HEK293T (cell line): ENCODE results near the gene SYTL1.
A peak's percentile ranks its signal among the peaks of the same experiment; 100 is the strongest.

Experiments used
- CTCF ChIA-PET: fragments of 350-600 bp; formaldehyde crosslinking; extraction: SDS; loops from one replicate; lab custom pipeline; 2021; ENCODE audit warnings: antibody characterized with exemption, inconsistent platforms; lab: Yijun Ruan, JAX
- POLR2A ChIA-PET: fragments of 350-600 bp; formaldehyde crosslinking; extraction: SDS; loops from one replicate; lab custom pipeline; 2020; ENCODE audit warnings: antibody characterized with exemption, inconsistent platforms; lab: Yijun Ruan, JAX
- DNase-seq: peaks from one replicate; pipeline ENCODE4 v3.0.0; 2012; ENCODE audit warnings: mixed read lengths; ENCODE audit errors: extremely low spot score
- ARNT ChIP-seq: fragments of 450-650 bp; IDR thresholded peaks from 2 replicates; pipeline ENCODE4 v1.6.1; 2017; ENCODE audit warnings: mild to moderate bottlenecking
- BHLHE40 ChIP-seq: fragments of 450-650 bp; IDR thresholded peaks from 2 replicates; pipeline ENCODE4 v1.6.1; 2016; ENCODE audit warnings: mild to moderate bottlenecking, moderate library complexity, borderline replicate concordance
- CTBP1 ChIP-seq: fragments of 450-650 bp; IDR thresholded peaks from 2 replicates; pipeline ENCODE4 v1.6.1; 2016; ENCODE audit warnings: borderline replicate concordance
- ELF4 ChIP-seq: fragments of 450-650 bp; IDR thresholded peaks from 2 replicates; pipeline ENCODE4 v1.6.1; 2017; ENCODE audit warnings: antibody characterized with exemption
- FOXA1 ChIP-seq: fragments of 450-650 bp; IDR thresholded peaks from 2 replicates; pipeline ENCODE4 v1.6.1; 2016; ENCODE audit warnings: mild to moderate bottlenecking
- FOXK2 ChIP-seq: fragments of 450-650 bp; IDR thresholded peaks from 2 replicates; pipeline ENCODE4 v1.6.1; 2016; ENCODE audit warnings: mild to moderate bottlenecking
- FOXM1 ChIP-seq: fragments of 450-650 bp; IDR thresholded peaks from 2 replicates; pipeline ENCODE4 v1.6.1; 2017; ENCODE audit warnings: mild to moderate bottlenecking, borderline replicate concordance
- HDGF ChIP-seq: fragments of 450-650 bp; IDR thresholded peaks from 2 replicates; pipeline ENCODE4 v1.6.1; 2017; ENCODE audit warnings: antibody characterized with exemption, borderline replicate concordance
- L3MBTL2 ChIP-seq: fragments of 450-650 bp; conservative IDR thresholded peaks from 2 replicates; pipeline ENCODE4 v1.6.1; 2016; ENCODE audit warnings: mild to moderate bottlenecking
- LEF1 ChIP-seq: fragments of 450-650 bp; IDR thresholded peaks from 2 replicates; pipeline ENCODE4 v1.6.1; 2017; ENCODE audit warnings: mild to moderate bottlenecking, borderline replicate concordance
- NFRKB ChIP-seq: fragments of 450-650 bp; IDR thresholded peaks from 2 replicates; pipeline ENCODE4 v1.6.1; 2016; ENCODE audit warnings: mild to moderate bottlenecking, moderate library complexity
- PKNOX1 ChIP-seq: fragments of 450-650 bp; IDR thresholded peaks from 2 replicates; pipeline ENCODE4 v1.6.1; 2016
- SP1 ChIP-seq: fragments of 450-650 bp; IDR thresholded peaks from 2 replicates; pipeline ENCODE4 v1.6.1; 2017
- SUZ12 ChIP-seq: fragments of 450-650 bp; IDR thresholded peaks from 2 replicates; pipeline ENCODE4 v1.6.1; 2016; ENCODE audit warnings: mild to moderate bottlenecking
- TARDBP ChIP-seq: fragments of 450-650 bp; IDR thresholded peaks from 2 replicates; pipeline ENCODE4 v1.6.1; 2016
- ZNF384 ChIP-seq: fragments of 450-650 bp; IDR thresholded peaks from 2 replicates; pipeline ENCODE4 v1.6.1; 2016

Gene SYTL1

GRCh38 chr1:27346991-27347624, 5.3 kb downstream of the SYTL1 start:
- ChIA-PET POLR2A (interaction anchor here (1.8 kb wide), 1 partner anchor 19 kb away, joined by 8 read pairs; the partner anchor contains the start of gene MAP3K6), CTCF (interaction anchor here (1.0 to 1.4 kb wide), 2 partner anchors 10 to 14 kb away, joined by 4 read pairs; no protein-coding TSS in a partner anchor)
- DNase-seq, result no peak
- no peak for TF ChIP-seq TARDBP

GRCh38 chr1:27348861-27349783, 7.3 kb downstream of the SYTL1 start:
- DNase-seq, result peak; percentile 77
- ChIA-PET CTCF (interaction anchor here (1.3 kb wide), 1 partner anchor 9 kb away, joined by 3 read pairs; no protein-coding TSS in a partner anchor), POLR2A (interaction anchor here (3.8 kb wide), 1 partner anchor 16 kb away, joined by 26 read pairs; the partner anchor contains the start of gene MAP3K6)
- no peak for TF ChIP-seq HDGF
- no peak for TF ChIP-seq TARDBP
- peak; percentile 72 for TF ChIP-seq L3MBTL2

- DNase-seq, result peak; percentile 83
- TF ChIP-seq SUZ12, result no peak
- peak; percentile 98 for TF ChIP-seq PKNOX1
- no peak for TF ChIP-seq ARNT
- TF ChIP-seq LEF1, result peak; percentile 58; the same call in 1 of the 2 replicates
- TF ChIP-seq ZNF384, result no peak
- no peak for TF ChIP-seq ELF4
- no peak for TF ChIP-seq CTBP1
- TF ChIP-seq BHLHE40, result no peak
- no peak for TF ChIP-seq FOXM1
- no peak for TF ChIP-seq SP1
- peak; percentile 48; the same call in 1 of the 2 replicates for TF ChIP-seq L3MBTL2
- TF ChIP-seq HDGF, result no peak
- TF ChIP-seq TARDBP, result no peak
- no peak for TF ChIP-seq FOXK2
- TF ChIP-seq NFRKB, result no peak
- TF ChIP-seq FOXA1, result no peak
- ChIA-PET CTCF (interaction anchor here (1.3 kb wide), 1 partner anchor 8 kb away, joined by 3 read pairs; no protein-coding TSS in a partner anchor), POLR2A (interaction anchor here (0.9 to 3.8 kb wide), 3 partner anchors 8 to 27 kb away, joined by 3 to 26 read pairs (median 3); partner anchors contain the start of genes MAP3K6 and SYTL1)
Observed at GRCh38 chr1:27349784-27350662, 8.2 kb downstream of the SYTL1 start.

GRCh38 chr1:27350663-27351540, 9.1 kb downstream of the SYTL1 start:
- ChIA-PET POLR2A (interaction anchor here (0.9 to 3.8 kb wide), 3 partner anchors 9 to 28 kb away, joined by 3 to 26 read pairs (median 3); partner anchors contain the start of genes MAP3K6 and SYTL1), CTCF (interaction anchor here (0.6 kb wide), 1 partner anchor 18 kb away, joined by 3 read pairs; no protein-coding TSS in a partner anchor)
- DNase-seq, result no peak
- TF ChIP-seq ELF4 (no peak), SP1 (no peak), PKNOX1 (peak; percentile 74), ARNT (no peak), FOXK2 (no peak), HDGF (no peak), L3MBTL2 (no peak)

GRCh38 chr1:27351541-27352107, 9.8 kb downstream of the SYTL1 start:
- ChIA-PET POLR2A (interaction anchor here (3.8 kb wide), 1 partner anchor 14 kb away, joined by 26 read pairs; the partner anchor contains the start of gene MAP3K6), CTCF (no interaction called here)
- no peak for TF ChIP-seq TARDBP
- no peak for TF ChIP-seq ELF4
- no peak for TF ChIP-seq CTBP1
- no peak for TF ChIP-seq ARNT
- TF ChIP-seq NFRKB, result no peak
- TF ChIP-seq SUZ12, result no peak
- TF ChIP-seq BHLHE40, result no peak
- TF ChIP-seq ZNF384, result no peak
- no peak for TF ChIP-seq LEF1

More at GRCh38 chr1:27351541-27352107, 9.8 kb downstream of the SYTL1 start:
- DNase-seq, result no peak
